ENCODE measurements around the gene CREB3.

CREB3 gene

GRCh38 chr9:35781066-35781465 is 48.6 kb downstream of the CREB3 start:
- no peak for DNase-seq (ENCODE audit: low read depth in 2 of 2)

DNA sequence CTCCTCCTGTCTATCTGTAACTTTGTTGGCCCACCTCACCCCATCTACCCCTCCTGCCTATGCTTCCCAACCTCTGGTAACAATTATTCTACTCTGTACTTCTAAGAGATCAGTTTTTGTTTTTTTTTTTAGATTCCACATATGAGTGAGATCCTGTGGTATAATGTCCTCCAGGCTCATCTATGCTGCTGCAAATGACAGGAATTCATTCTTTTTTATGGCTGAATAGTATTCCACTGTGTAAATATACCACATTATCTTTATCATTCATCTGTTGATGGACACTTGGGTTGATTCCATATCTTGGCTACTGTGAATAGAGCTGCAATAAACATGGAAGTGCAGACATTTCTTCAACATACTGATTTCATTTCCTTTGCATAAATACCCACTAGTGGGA is 51.0 kb downstream of the CREB3 start:
- no peak for DNase-seq (ENCODE audit: low read depth in 2 of 2)
